Skeletal muscle satellite cell (primary cell): ENCODE measurements around the gene ESRRA. TPM values are rescaled to one million over a fixed set of nuclear protein-coding genes. Genes with fewer than 3 reads are reported as not detected.

Source experiments
- H3K27me3 ChIP-seq: 2 replicates; pipeline ENCODE4 v1.7.0; 2013; ENCODE audit warnings: low read length; ENCODE audit not compliant: control insufficient read depth, insufficient read depth
- H3K36me3 ChIP-seq: 2 replicates; pipeline ENCODE4 v1.7.0; 2013; ENCODE audit warnings: mild to moderate bottlenecking, control low read depth, low read length; ENCODE audit not compliant: insufficient read depth
- H3K4me1 ChIP-seq: 2 replicates; pipeline ENCODE4 v1.7.0; 2013; ENCODE audit warnings: low read length; ENCODE audit not compliant: control insufficient read depth, insufficient read depth
- H3K4me2 ChIP-seq: 2 replicates; pipeline ENCODE4 v1.7.0; 2013; ENCODE audit warnings: mild to moderate bottlenecking, low read length
- H3K4me3 ChIP-seq: 2 replicates; pipeline ENCODE4 v1.7.0; 2013; ENCODE audit warnings: low read length
- H3K9ac ChIP-seq: 2 replicates; pipeline ENCODE4 v1.7.0; 2013; ENCODE audit warnings: mild to moderate bottlenecking, low read depth, low read length, moderate library complexity
- H3K9me3 ChIP-seq: replicated peaks from 2 replicates; pipeline ENCODE4 v1.7.0; 2013; ENCODE audit warnings: mild to moderate bottlenecking, control low read depth, low read length
- small RNA-seq: library from RNA; depleted of rRNA; stranded (forward); fragments of <200 nt; gene quantifications from one replicate; pipeline ENCODE3, GENCODE V24; 2012

Gene ESRRA

GRCh38 chr11:64361659-64362058, 56.3 kb downstream of the ESRRA start:
- Histone ChIP-seq H3K9ac (no peak overlapping the region), H3K4me3 (no peak overlapping the region), H3K4me2 (no peak overlapping the region), H3K27me3 (no peaks in the 10 kb centered on the region), H3K36me3 (peaks cover 45% of the 10 kb centered on the region), H3K4me1 (peaks cover 30% of the 10 kb centered on the region), H3K9me3 (no peaks in the 10 kb centered on the region)

GRCh38 chr11:64362339-64362738, 57.0 kb downstream of the ESRRA start:
- peaks cover 30% of the 10 kb centered on the region for H3K4me1 ChIP-seq
- peaks cover 46% of the 10 kb centered on the region for H3K36me3 ChIP-seq
- no peak overlapping the region for H3K4me2 ChIP-seq
- H3K9ac ChIP-seq, result no peak overlapping the region
- H3K27me3 ChIP-seq, result no peaks in the 10 kb centered on the region
- H3K4me3 ChIP-seq, result no peak overlapping the region
- H3K9me3 ChIP-seq, result no peaks in the 10 kb centered on the region

- Histone ChIP-seq H3K4me2 (no peak overlapping the region), H3K4me1 (peaks cover 15% of the 10 kb centered on the region), H3K9me3 (no peaks in the 10 kb centered on the region), H3K4me3 (no peak overlapping the region), H3K9ac (no peak overlapping the region), H3K27me3 (no peaks in the 10 kb centered on the region), H3K36me3 (peaks cover 57% of the 10 kb centered on the region)
Observed at GRCh38 chr11:64364435-64364834, 59.1 kb downstream of the ESRRA start.

GRCh38 chr11:64364911-64365310, 59.6 kb downstream of the ESRRA start:
- Histone ChIP-seq H3K9ac (no peak overlapping the region), H3K4me3 (no peak overlapping the region), H3K36me3 (peaks cover 61% of the 10 kb centered on the region), H3K4me2 (no peak overlapping the region), H3K27me3 (no peaks in the 10 kb centered on the region), H3K4me1 (peaks cover 10% of the 10 kb centered on the region), H3K9me3 (no peaks in the 10 kb centered on the region)

Small RNA genes within 50 kb of the gene (small RNA-seq; reads per million reads assigned to genes)
- gene MIR7155 (not detected), gene RF00019 (not detected)
